ENCODE measurements around the gene COL27A1. TPM values are rescaled to one million over a fixed set of nuclear protein-coding genes. Genes with fewer than 3 reads are reported as not detected.

Gene COL27A1
- total RNA-seq, 1 donor from 2014 or later = 4.3 TPM

DNA sequence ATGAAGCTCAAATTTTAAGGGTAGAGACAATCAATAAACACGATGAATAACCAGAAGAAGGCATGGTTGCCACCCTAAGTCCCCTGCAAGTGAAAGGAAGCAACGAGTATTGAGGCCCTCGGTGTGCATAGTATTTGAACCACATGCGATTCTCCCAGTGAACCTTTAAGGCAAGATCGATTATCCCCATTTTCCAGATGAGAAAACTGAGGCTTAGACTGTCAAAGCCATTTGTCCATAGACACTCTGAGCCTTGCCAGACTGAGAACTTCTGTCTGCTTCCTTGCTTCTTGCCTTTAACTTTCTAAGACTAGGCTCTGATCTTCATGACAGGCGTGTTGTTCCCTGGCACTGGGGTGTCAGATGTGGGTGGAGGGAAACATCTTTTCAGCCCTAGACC, 58.2 kb downstream of the COL27A1 start:
- no peaks in the 10 kb centered on the region for H4K20me1 ChIP-seq (ENCODE audit: low read depth)
- TF ChIP-seq EZH2phosphoT487 (IDR thresholded peaks at IDR 0.05) = no peak
- TF ChIP-seq, protein P1, sequence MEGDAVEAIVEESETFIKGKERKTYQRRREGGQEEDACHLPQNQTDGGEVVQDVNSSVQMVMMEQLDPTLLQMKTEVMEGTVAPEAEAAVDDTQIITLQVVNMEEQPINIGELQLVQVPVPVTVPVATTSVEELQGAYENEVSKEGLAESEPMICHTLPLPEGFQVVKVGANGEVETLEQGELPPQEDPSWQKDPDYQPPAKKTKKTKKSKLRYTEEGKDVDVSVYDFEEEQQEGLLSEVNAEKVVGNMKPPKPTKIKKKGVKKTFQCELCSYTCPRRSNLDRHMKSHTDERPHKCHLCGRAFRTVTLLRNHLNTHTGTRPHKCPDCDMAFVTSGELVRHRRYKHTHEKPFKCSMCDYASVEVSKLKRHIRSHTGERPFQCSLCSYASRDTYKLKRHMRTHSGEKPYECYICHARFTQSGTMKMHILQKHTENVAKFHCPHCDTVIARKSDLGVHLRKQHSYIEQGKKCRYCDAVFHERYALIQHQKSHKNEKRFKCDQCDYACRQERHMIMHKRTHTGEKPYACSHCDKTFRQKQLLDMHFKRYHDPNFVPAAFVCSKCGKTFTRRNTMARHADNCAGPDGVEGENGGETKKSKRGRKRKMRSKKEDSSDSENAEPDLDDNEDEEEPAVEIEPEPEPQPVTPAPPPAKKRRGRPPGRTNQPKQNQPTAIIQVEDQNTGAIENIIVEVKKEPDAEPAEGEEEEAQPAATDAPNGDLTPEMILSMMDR (IDR thresholded peaks at IDR 0.05) = no peak

DNA sequence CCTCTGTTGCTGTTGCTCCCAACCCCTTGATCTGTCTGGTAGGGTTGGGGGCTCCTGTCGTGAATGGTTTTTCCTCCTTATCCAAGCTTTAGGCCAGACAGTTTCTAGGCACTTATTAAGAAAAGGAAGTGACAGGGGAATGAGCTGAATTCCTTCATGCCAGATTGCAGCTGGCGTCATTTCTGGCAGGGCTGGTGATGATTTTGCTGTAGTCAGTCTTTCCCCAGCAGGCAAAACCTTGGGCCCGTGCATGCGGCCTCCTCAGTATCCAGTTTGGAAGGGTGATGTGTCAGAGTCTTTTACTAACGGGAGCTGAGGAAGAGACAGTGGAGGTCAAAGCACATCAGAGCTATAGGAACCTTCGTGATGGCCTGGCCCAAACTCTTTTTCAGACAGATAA, 58.8 kb downstream of the COL27A1 start:
- H3K9me3 Mint-ChIP-seq = no peaks in the 10 kb centered on the region
- H3K79me2 ChIP-seq (ENCODE audit: low read depth) = no peaks in the 10 kb centered on the region
- H3K9me3 ChIP-seq (ENCODE audit: low read depth) = no peaks in the 10 kb centered on the region
- H3K4me3 Mint-ChIP-seq = no peak overlapping the region
- H3K27me3 ChIP-seq = no peaks in the 10 kb centered on the region
- no peaks in the 10 kb centered on the region for H3K4me1 ChIP-seq
- no peaks in the 10 kb centered on the region for H3F3A ChIP-seq (ENCODE audit: low read depth)
- H3K27ac ChIP-seq = no peak overlapping the region
- H3K4me3 ChIP-seq = no peak overlapping the region
- no peak overlapping the region for H3K27ac Mint-ChIP-seq
- H3K36me3 Mint-ChIP-seq = no peaks in the 10 kb centered on the region
- H3K27me3 Mint-ChIP-seq (ENCODE audit: insufficient read depth, low read depth) = peaks cover 2% of the 10 kb centered on the region
- TF ChIP-seq EZH2phosphoT487 (IDR thresholded peaks at IDR 0.05) = no peak
- TF ChIP-seq, protein P1 (IDR thresholded peaks at IDR 0.05) = no peak
- no peak for TF ChIP-seq EZH2 (IDR thresholded peaks at IDR 0.05)
- DNase-seq (ENCODE audit: low spot score) = no peak
- H3K9ac ChIP-seq = no peak overlapping the region
- H2AFZ ChIP-seq (replicated peaks) = no peak overlapping the region
- peaks cover 1% of the 10 kb centered on the region for H3K4me1 Mint-ChIP-seq
- H4K20me1 ChIP-seq (ENCODE audit: low read depth) = no peaks in the 10 kb centered on the region
- no peak overlapping the region for H3K4me2 ChIP-seq
- H3K36me3 ChIP-seq = no peaks in the 10 kb centered on the region

More for the DNA sequence above, 58.2 kb downstream of the COL27A1 start:
- Mint-ChIP-seq H3K27me3 (ENCODE audit: insufficient read depth, low read depth) (peaks cover 2% of the 10 kb centered on the region), H3K4me3 (no peak overlapping the region), H3K36me3 (peaks cover 2% of the 10 kb centered on the region), H3K9me3 (no peaks in the 10 kb centered on the region), H3K27ac (no peak overlapping the region), H3K4me1 (peaks cover 3% of the 10 kb centered on the region)
- H3K36me3 ChIP-seq = no peaks in the 10 kb centered on the region
- H3K4me2 ChIP-seq = no peak overlapping the region
- no peak overlapping the region for H3K27ac ChIP-seq
- H2AFZ ChIP-seq (replicated peaks) = no peak overlapping the region
- H3K4me1 ChIP-seq = no peaks in the 10 kb centered on the region
- no peaks in the 10 kb centered on the region for H3K27me3 ChIP-seq
- no peaks in the 10 kb centered on the region for H3K79me2 ChIP-seq (ENCODE audit: low read depth)
- DNase-seq (ENCODE audit: low spot score) = no peak
- H3K9ac ChIP-seq = no peak overlapping the region
- no peaks in the 10 kb centered on the region for H3F3A ChIP-seq (ENCODE audit: low read depth)
- no peaks in the 10 kb centered on the region for H3K9me3 ChIP-seq (ENCODE audit: low read depth)
- H3K4me3 ChIP-seq = no peak overlapping the region

DNA sequence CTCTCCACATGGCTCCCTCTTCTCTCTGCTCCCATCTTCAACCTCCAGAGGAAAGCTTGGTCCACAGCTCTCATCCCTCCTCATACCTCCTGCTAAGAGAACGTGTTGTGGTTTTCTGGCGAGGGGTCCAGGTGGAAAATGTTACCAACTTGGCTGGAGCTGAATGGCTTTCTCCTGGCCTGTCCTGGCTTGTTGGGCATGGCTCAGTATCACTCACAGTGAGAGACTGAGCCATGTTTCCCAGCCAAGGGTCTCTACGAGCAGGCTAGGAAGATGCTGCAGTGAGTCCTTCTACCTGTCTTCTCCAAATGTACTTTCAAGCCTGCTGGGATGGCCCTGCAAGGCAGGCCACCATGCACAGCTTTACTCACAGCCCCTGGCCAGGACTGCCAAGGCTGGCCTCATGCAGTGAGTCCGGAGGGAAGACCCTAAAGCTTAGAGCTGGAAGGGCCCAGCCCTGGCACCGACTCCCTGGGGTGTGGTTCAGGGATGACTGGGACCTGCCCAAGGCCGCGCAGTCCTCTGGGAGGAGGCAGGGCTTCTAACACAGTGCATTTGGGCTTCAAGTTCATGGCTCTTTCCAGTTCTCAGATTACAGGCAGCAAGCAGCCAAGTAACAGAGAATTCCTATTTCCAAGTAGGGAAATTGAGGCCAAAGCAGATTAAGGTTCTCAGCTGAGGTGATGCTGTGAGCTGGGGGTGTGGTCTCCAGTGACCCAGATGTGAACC, 59.5 kb downstream of the COL27A1 start:
- H3K4me3 Mint-ChIP-seq = no peak overlapping the region
- no peaks in the 10 kb centered on the region for H3K27me3 ChIP-seq
- H3K4me2 ChIP-seq = no peak overlapping the region
- H3K27ac Mint-ChIP-seq = no peak overlapping the region
- H3K9me3 ChIP-seq (ENCODE audit: low read depth) = no peaks in the 10 kb centered on the region
- H3K36me3 ChIP-seq = no peaks in the 10 kb centered on the region
- H3K36me3 Mint-ChIP-seq = no peaks in the 10 kb centered on the region
- H3F3A ChIP-seq (ENCODE audit: low read depth) = no peaks in the 10 kb centered on the region
- H4K20me1 ChIP-seq (ENCODE audit: low read depth) = no peaks in the 10 kb centered on the region
- H2AFZ ChIP-seq (replicated peaks) = no peak overlapping the region
- H3K4me1 ChIP-seq = no peaks in the 10 kb centered on the region
- no peaks in the 10 kb centered on the region for H3K79me2 ChIP-seq (ENCODE audit: low read depth)
- no peak overlapping the region for H3K9ac ChIP-seq
- peaks cover 3% of the 10 kb centered on the region for H3K4me1 Mint-ChIP-seq
- no peaks in the 10 kb centered on the region for H3K9me3 Mint-ChIP-seq
- TF ChIP-seq, protein P1 (IDR thresholded peaks at IDR 0.05) = no peak
- no peak for TF ChIP-seq EZH2phosphoT487 (IDR thresholded peaks at IDR 0.05)
- no peak for TF ChIP-seq EZH2 (IDR thresholded peaks at IDR 0.05)
- no peak overlapping the region for H3K27ac ChIP-seq
- peaks cover 2% of the 10 kb centered on the region for H3K27me3 Mint-ChIP-seq (ENCODE audit: insufficient read depth, low read depth)
- no peak overlapping the region for H3K4me3 ChIP-seq
- no peak for DNase-seq (ENCODE audit: low spot score)
